Measurements from ENCODE around the gene ATP10B. TPM values are rescaled to one million over a fixed set of nuclear protein-coding genes. Genes with fewer than 3 reads are reported as not detected.

The ATP10B gene
- total and polyA plus RNA-seq, 12 donors = 0.01 to 0.15 (median 0.04) TPM; not detected in 9

GRCh38 chr5:160747987-160748386 is 104.0 kb downstream of the ATP10B start:
- no peak overlapping the region for H3K4me3 ChIP-seq
- no peak for DNase-seq
- ATAC-seq = peak in 2 of 8 donors; percentile 51 to 58
- peaks cover 0 to 4% (median 0%) of the 10 kb centered on the region in 9 donors for H3K4me1 ChIP-seq
- peaks cover 0 to 6% (median 0%) of the 10 kb centered on the region in 7 donors for H3K27me3 ChIP-seq
- 27% methylated on average over 9 to 10 of the region's 10 CpGs for WGBS, 2 donors
- no peak overlapping the region for H3K27ac ChIP-seq
- intact Hi-C loops (cut with DNase I) = no loop called here
- H3K36me3 ChIP-seq = no peaks in the 10 kb centered on the region
- TF ChIP-seq, protein P1, sequence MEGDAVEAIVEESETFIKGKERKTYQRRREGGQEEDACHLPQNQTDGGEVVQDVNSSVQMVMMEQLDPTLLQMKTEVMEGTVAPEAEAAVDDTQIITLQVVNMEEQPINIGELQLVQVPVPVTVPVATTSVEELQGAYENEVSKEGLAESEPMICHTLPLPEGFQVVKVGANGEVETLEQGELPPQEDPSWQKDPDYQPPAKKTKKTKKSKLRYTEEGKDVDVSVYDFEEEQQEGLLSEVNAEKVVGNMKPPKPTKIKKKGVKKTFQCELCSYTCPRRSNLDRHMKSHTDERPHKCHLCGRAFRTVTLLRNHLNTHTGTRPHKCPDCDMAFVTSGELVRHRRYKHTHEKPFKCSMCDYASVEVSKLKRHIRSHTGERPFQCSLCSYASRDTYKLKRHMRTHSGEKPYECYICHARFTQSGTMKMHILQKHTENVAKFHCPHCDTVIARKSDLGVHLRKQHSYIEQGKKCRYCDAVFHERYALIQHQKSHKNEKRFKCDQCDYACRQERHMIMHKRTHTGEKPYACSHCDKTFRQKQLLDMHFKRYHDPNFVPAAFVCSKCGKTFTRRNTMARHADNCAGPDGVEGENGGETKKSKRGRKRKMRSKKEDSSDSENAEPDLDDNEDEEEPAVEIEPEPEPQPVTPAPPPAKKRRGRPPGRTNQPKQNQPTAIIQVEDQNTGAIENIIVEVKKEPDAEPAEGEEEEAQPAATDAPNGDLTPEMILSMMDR (IDR thresholded peaks at IDR 0.05) = no peak
- no peaks in the 10 kb centered on the region for H3K9me3 ChIP-seq

- Histone ChIP-seq H3K9me3 (no peaks in the 10 kb centered on the region), H3K4me3 (no peak overlapping the region), H3K27ac (no peak overlapping the region), H3K36me3 (no peaks in the 10 kb centered on the region), H3K4me1 (peaks cover 0 to 4% (median 0%) of the 10 kb centered on the region in 9 donors), H3K27me3 (peaks cover 0 to 6% (median 0%) of the 10 kb centered on the region in 7 donors)
- no peak for ATAC-seq
- intact Hi-C loops (cut with DNase I) = no loop called here
- TF ChIP-seq, protein P1 (IDR thresholded peaks at IDR 0.05) = no peak
- DNase-seq = no peak
- 81 to 93% methylated on average over 1 of the region's 1 CpG for WGBS, 2 donors
Measured at GRCh38 chr5:160747559-160747958, 104.5 kb downstream of the ATP10B start.

DNA sequence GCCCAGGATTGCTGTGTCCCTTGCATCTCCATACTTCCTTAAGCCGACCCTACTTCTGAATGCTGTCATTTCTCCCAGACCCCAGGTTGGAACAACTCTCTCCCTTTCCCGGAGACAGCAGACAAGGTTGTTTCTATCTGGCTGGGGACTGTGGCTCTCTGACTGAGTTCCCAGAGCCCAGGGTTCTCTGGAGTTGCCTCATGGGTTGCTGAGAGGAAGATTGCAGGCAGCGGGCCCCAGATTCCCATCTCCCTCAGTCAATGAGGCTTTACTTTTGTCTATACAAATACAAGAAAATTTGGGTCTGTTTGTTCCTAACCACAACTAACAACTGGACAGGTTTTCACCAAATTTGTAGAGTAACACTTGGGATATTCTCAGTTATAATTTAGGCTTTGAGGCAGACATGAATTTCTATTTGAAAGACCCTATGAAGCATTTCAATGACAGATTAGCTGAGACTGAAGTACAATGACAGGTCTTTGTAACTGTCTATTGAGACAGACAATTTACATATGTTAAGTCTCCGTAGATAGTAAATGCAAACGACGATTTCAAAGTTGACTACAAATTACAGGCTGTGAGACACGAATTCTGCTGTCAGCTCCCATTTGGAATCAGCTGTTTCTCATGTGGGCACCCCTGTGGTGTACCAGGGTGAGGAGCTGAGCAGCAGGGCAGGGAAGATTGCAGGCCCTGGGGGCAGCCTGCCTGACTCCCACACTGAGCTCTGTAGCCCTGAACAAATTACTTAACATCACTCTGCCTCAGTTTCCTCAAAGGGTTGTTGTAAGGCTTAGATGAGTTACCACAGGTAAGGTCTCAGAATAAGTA is 107.5 kb downstream of the ATP10B start:
- DNase-seq (no peak), ATAC-seq (no peak)
- intact Hi-C loops (cut with DNase I) = no loop called here
- TF ChIP-seq, protein P1 (IDR thresholded peaks at IDR 0.05) = no peak
- H3K27ac ChIP-seq = no peak overlapping the region
- peaks cover 0 to 4% (median 0%) of the 10 kb centered on the region in 9 donors for H3K4me1 ChIP-seq
- WGBS, 2 donors = 63 to 67% methylated on average over 7 of the region's 7 CpGs
- H3K9me3 ChIP-seq = no peaks in the 10 kb centered on the region
- peaks cover 0 to 6% (median 0%) of the 10 kb centered on the region in 7 donors for H3K27me3 ChIP-seq
- no peak overlapping the region for H3K4me3 ChIP-seq
- H3K36me3 ChIP-seq = no peaks in the 10 kb centered on the region

GRCh38 chr5:160743027-160743426 is 109.0 kb downstream of the ATP10B start:
- peaks cover 0 to 6% (median 0%) of the 10 kb centered on the region in 7 donors for H3K27me3 ChIP-seq
- TF ChIP-seq, protein P1 (IDR thresholded peaks at IDR 0.05) = no peak
- no peak overlapping the region for H3K4me3 ChIP-seq
- no peak for ATAC-seq
- H3K9me3 ChIP-seq = no peaks in the 10 kb centered on the region
- intact Hi-C loops (cut with DNase I) = no loop called here
- H3K36me3 ChIP-seq = no peaks in the 10 kb centered on the region
- 90 to 93% methylated on average over 3 of the region's 3 CpGs for WGBS, 2 donors
- no peak for DNase-seq
- no peak overlapping the region for H3K27ac ChIP-seq
- no peaks in the 10 kb centered on the region for H3K4me1 ChIP-seq
